Measurements from ENCODE around the gene RPS15. TPM values are rescaled to one million over a fixed set of nuclear protein-coding genes. Genes with fewer than 3 reads are reported as not detected.
"Not testable (repeated sequence)": the region's sequence is repeated elsewhere in the genome, so short reads cannot be mapped to it uniquely, and the experiment has no call there.

RPS15 gene
- total RNA-seq, 2 donors from 2014 or later, result 757 to 1,081 TPM

- H3K27me3 Mint-ChIP-seq, result no peaks in the 10 kb centered on the region
- ATAC-seq (no peak), DNase-seq (ENCODE audit: low spot score) (no peak)
- H3K9me3 Mint-ChIP-seq, result no peaks in the 10 kb centered on the region
- peak overlapping the region; percentile 95 for H3K4me3 Mint-ChIP-seq
- peak overlapping the region; percentile 89 to 94 for H3K27ac Mint-ChIP-seq
- peaks cover 5% of the 10 kb centered on the region for H3K36me3 Mint-ChIP-seq
- H3K4me1 Mint-ChIP-seq (ENCODE audit: low read depth in 2 of 2), result peaks cover 51 to 55% of the 10 kb centered on the region in 2 donors
Observed at GRCh38 chr19:1410136-1410786, 27.9 kb upstream of the RPS15 start.

GRCh38 chr19:1410789-1411188 is 27.4 kb upstream of the RPS15 start:
- Mint-ChIP-seq H3K4me1 (ENCODE audit: low read depth in 2 of 2) (peaks cover 57 to 60% of the 10 kb centered on the region in 2 donors), H3K4me3 (peak overlapping the region; percentile 95), H3K9me3 (no peaks in the 10 kb centered on the region), H3K36me3 (peaks cover 5% of the 10 kb centered on the region), H3K27me3 (no peaks in the 10 kb centered on the region), H3K27ac (peak overlapping the region; percentile 89 to 94)
- DNase-seq (ENCODE audit: low spot score) (no peak), ATAC-seq (no peak)

- no peaks in the 10 kb centered on the region for H3K9me3 Mint-ChIP-seq
- ATAC-seq (peak; percentile 5 to 17), DNase-seq (ENCODE audit: low spot score) (no peak)
- peaks cover 5% of the 10 kb centered on the region for H3K36me3 Mint-ChIP-seq
- peak overlapping the region; percentile 95 for H3K4me3 Mint-ChIP-seq
- peak overlapping the region; percentile 89 to 94 for H3K27ac Mint-ChIP-seq
- H3K4me1 Mint-ChIP-seq (ENCODE audit: low read depth in 2 of 2), result peaks cover 59 to 60% of the 10 kb centered on the region in 2 donors
- H3K27me3 Mint-ChIP-seq, result no peaks in the 10 kb centered on the region
Observed at GRCh38 chr19:1411255-1412191, 26.7 kb upstream of the RPS15 start.

- Mint-ChIP-seq H3K9me3 (no peaks in the 10 kb centered on the region), H3K4me3 (peak overlapping the region; percentile 95), H3K4me1 (ENCODE audit: low read depth in 2 of 2) (peaks cover 61 to 62% of the 10 kb centered on the region in 2 donors), H3K27me3 (no peaks in the 10 kb centered on the region), H3K27ac (peak overlapping the region; percentile 89 to 94), H3K36me3 (peaks cover 5% of the 10 kb centered on the region)
- ATAC-seq (no peak), DNase-seq (ENCODE audit: low spot score) (no peak)
Observed at GRCh38 chr19:1412323-1412923, 25.8 kb upstream of the RPS15 start.

GRCh38 chr19:1412995-1413800 is 25.0 kb upstream of the RPS15 start:
- H3K36me3 Mint-ChIP-seq, result peaks cover 5% of the 10 kb centered on the region
- H3K9me3 Mint-ChIP-seq, result no peaks in the 10 kb centered on the region
- no peak for ATAC-seq
- H3K27me3 Mint-ChIP-seq, result no peaks in the 10 kb centered on the region
- H3K4me3 Mint-ChIP-seq, result peak overlapping the region; percentile 35
- no peak for DNase-seq (ENCODE audit: low spot score)
- H3K27ac Mint-ChIP-seq, result peak overlapping the region; percentile 58 to 94
- peaks cover 64 to 65% of the 10 kb centered on the region in 2 donors for H3K4me1 Mint-ChIP-seq (ENCODE audit: low read depth in 2 of 2)

- ATAC-seq (no peak), DNase-seq (ENCODE audit: low spot score) (no peak)
- peak overlapping the region; percentile 43 to 90 for H3K27ac Mint-ChIP-seq
- H3K9me3 Mint-ChIP-seq, result no peaks in the 10 kb centered on the region
- peaks cover 5% of the 10 kb centered on the region for H3K36me3 Mint-ChIP-seq
- H3K4me3 Mint-ChIP-seq, result no peak overlapping the region
- H3K4me1 Mint-ChIP-seq (ENCODE audit: low read depth in 2 of 2), result peaks cover 38 to 43% of the 10 kb centered on the region in 2 donors
- H3K27me3 Mint-ChIP-seq, result no peaks in the 10 kb centered on the region
Observed at GRCh38 chr19:1416014-1416841, 22.0 kb upstream of the RPS15 start.

GRCh38 chr19:1417145-1417544 is 21.1 kb upstream of the RPS15 start:
- no peak for DNase-seq (ENCODE audit: low spot score)
- no peaks in the 10 kb centered on the region for H3K27me3 Mint-ChIP-seq
- no peaks in the 10 kb centered on the region for H3K9me3 Mint-ChIP-seq
- H3K36me3 Mint-ChIP-seq, result peaks cover 5% of the 10 kb centered on the region
- peaks cover 29 to 34% of the 10 kb centered on the region in 2 donors for H3K4me1 Mint-ChIP-seq (ENCODE audit: low read depth in 2 of 2)
- no peak overlapping the region for H3K4me3 Mint-ChIP-seq
- H3K27ac Mint-ChIP-seq, result no peak overlapping the region
- ATAC-seq, result no peak

GRCh38 chr19:1417681-1418495 is 20.3 kb upstream of the RPS15 start:
- no peaks in the 10 kb centered on the region for H3K27me3 Mint-ChIP-seq
- peaks cover 28 to 32% of the 10 kb centered on the region in 2 donors for H3K4me1 Mint-ChIP-seq (ENCODE audit: low read depth in 2 of 2)
- no peaks in the 10 kb centered on the region for H3K9me3 Mint-ChIP-seq
- no peak overlapping the region for H3K4me3 Mint-ChIP-seq
- DNase-seq (ENCODE audit: low spot score), result no peak
- peaks cover 10% of the 10 kb centered on the region for H3K36me3 Mint-ChIP-seq
- no peak for ATAC-seq
- H3K27ac Mint-ChIP-seq, result no peak overlapping the region

- Mint-ChIP-seq H3K4me1 (ENCODE audit: low read depth in 2 of 2) (peaks cover 22 to 31% of the 10 kb centered on the region in 2 donors), H3K36me3 (peaks cover 15% of the 10 kb centered on the region), H3K9me3 (no peaks in the 10 kb centered on the region), H3K27me3 (no peaks in the 10 kb centered on the region), H3K4me3 (no peak overlapping the region), H3K27ac (no peak overlapping the region)
- DNase-seq (ENCODE audit: low spot score) (no peak), ATAC-seq (no peak)
Observed at GRCh38 chr19:1418496-1418775, 19.8 kb upstream of the RPS15 start.

GRCh38 chr19:1418951-1419738 is 19.1 kb upstream of the RPS15 start:
- no peak overlapping the region for H3K4me3 Mint-ChIP-seq
- DNase-seq (ENCODE audit: low spot score) (no peak), ATAC-seq (no peak)
- no peaks in the 10 kb centered on the region for H3K9me3 Mint-ChIP-seq
- H3K27ac Mint-ChIP-seq, result no peak overlapping the region
- H3K27me3 Mint-ChIP-seq, result no peaks in the 10 kb centered on the region
- H3K4me1 Mint-ChIP-seq (ENCODE audit: low read depth in 2 of 2), result peaks cover 20 to 29% of the 10 kb centered on the region in 2 donors
- H3K36me3 Mint-ChIP-seq, result peaks cover 16% of the 10 kb centered on the region

- Mint-ChIP-seq H3K36me3 (peaks cover 16% of the 10 kb centered on the region), H3K4me1 (ENCODE audit: low read depth in 2 of 2) (peaks cover 18 to 30% of the 10 kb centered on the region in 2 donors)
- H3K27me3 Mint-ChIP-seq; H3K4me3 Mint-ChIP-seq; H3K9me3 Mint-ChIP-seq; ATAC-seq; DNase-seq (ENCODE audit: low spot score); H3K27ac Mint-ChIP-seq: not testable (repeated sequence)
Observed at GRCh38 chr19:1420085-1420484, 18.1 kb upstream of the RPS15 start.

Data from natural killer cell treated with Interleukin-12 subunit alpha and Interleukin-12 subunit beta and Interleukin-15 and Interleukin-18, amount 100 ng/mL, for 72 hours (primary cell).